ENCODE results near the gene NEO1. TPM values are rescaled to one million over a fixed set of nuclear protein-coding genes. Genes with fewer than 3 reads are reported as not detected.

Gene NEO1
- total RNA-seq, 1 donor from 2014 or later: 21.8 TPM

- DNase-seq (ENCODE audit: low spot score in 2 of 2): no peak
- intact Hi-C loops (cut with DNase I): no loop called here
- Histone ChIP-seq H3K27me3 (no peaks in the 10 kb centered on the region), H3K4me3 (no peak overlapping the region), H3K4me1 (no peaks in the 10 kb centered on the region), H3K27ac (no peak overlapping the region), H3K36me3 (no peaks in the 10 kb centered on the region), H3K9me3 (no peaks in the 10 kb centered on the region)
- TF ChIP-seq CTCF (IDR thresholded peaks at IDR 0.05): no peak
These were observed 271.7 kb downstream of the NEO1 start for GRCh38 chr15:73323956-73324355.

GRCh38 chr15:73324496-73325170, 272.4 kb downstream of the NEO1 start:
- no peak for TF ChIP-seq CTCF (IDR thresholded peaks at IDR 0.05)
- Histone ChIP-seq H3K36me3 (no peaks in the 10 kb centered on the region), H3K27ac (no peak overlapping the region), H3K4me1 (no peaks in the 10 kb centered on the region), H3K27me3 (no peaks in the 10 kb centered on the region), H3K9me3 (no peaks in the 10 kb centered on the region), H3K4me3 (no peak overlapping the region)
- intact Hi-C loops (cut with DNase I): no loop called here
- no peak for DNase-seq (ENCODE audit: low spot score in 2 of 2)

GRCh38 chr15:73325191-73325861, 273.1 kb downstream of the NEO1 start:
- no peak for DNase-seq (ENCODE audit: low spot score in 2 of 2)
- H3K4me1 ChIP-seq: no peaks in the 10 kb centered on the region
- intact Hi-C loops (cut with DNase I): no loop called here
- H3K27me3 ChIP-seq: no peaks in the 10 kb centered on the region
- H3K9me3 ChIP-seq: no peaks in the 10 kb centered on the region
- H3K27ac ChIP-seq: no peak overlapping the region
- H3K4me3 ChIP-seq: no peak overlapping the region
- H3K36me3 ChIP-seq: no peaks in the 10 kb centered on the region
- TF ChIP-seq CTCF (IDR thresholded peaks at IDR 0.05): no peak

GRCh38 chr15:73326157-73326556, 273.9 kb downstream of the NEO1 start:
- TF ChIP-seq CTCF (IDR thresholded peaks at IDR 0.05): no peak
- Histone ChIP-seq H3K36me3 (no peaks in the 10 kb centered on the region), H3K4me1 (no peaks in the 10 kb centered on the region), H3K4me3 (no peak overlapping the region), H3K27ac (no peak overlapping the region), H3K9me3 (no peaks in the 10 kb centered on the region), H3K27me3 (no peaks in the 10 kb centered on the region)
- intact Hi-C loops (cut with DNase I): no loop called here
- no peak for DNase-seq (ENCODE audit: low spot score in 2 of 2)

- no peaks in the 10 kb centered on the region for H3K9me3 ChIP-seq
- DNase-seq (ENCODE audit: low spot score in 2 of 2): no peak
- no peak for TF ChIP-seq CTCF (IDR thresholded peaks at IDR 0.05)
- no peaks in the 10 kb centered on the region for H3K36me3 ChIP-seq
- no peak overlapping the region for H3K4me3 ChIP-seq
- intact Hi-C loops (cut with DNase I): no loop called here
- no peak overlapping the region for H3K27ac ChIP-seq
- no peaks in the 10 kb centered on the region for H3K27me3 ChIP-seq
- H3K4me1 ChIP-seq: no peaks in the 10 kb centered on the region
These were observed 276.0 kb downstream of the NEO1 start for GRCh38 chr15:73328149-73328820.
